ENCODE measurements around the gene COL4A1.

DNA sequence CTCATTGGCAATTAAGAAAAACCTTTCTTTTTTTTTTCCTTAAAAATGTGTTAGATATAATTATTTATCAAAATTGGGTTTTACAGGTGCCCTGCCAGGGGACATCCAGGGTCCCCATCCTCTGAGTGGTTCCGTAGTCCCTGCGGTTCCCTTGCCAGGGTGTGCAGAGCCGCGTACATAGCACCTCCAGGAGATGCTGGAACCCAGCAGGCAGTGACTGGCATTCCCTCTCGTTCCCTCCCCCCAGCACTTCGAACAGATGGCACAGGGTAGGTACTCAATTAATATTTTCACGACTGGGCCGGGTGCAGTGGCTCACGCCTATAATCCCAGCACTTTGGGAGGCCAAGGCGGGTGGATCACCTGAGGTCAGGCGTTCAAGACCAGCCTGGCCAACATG is 82.0 kb downstream of the COL4A1 start:
- TF ChIP-seq, protein P1, sequence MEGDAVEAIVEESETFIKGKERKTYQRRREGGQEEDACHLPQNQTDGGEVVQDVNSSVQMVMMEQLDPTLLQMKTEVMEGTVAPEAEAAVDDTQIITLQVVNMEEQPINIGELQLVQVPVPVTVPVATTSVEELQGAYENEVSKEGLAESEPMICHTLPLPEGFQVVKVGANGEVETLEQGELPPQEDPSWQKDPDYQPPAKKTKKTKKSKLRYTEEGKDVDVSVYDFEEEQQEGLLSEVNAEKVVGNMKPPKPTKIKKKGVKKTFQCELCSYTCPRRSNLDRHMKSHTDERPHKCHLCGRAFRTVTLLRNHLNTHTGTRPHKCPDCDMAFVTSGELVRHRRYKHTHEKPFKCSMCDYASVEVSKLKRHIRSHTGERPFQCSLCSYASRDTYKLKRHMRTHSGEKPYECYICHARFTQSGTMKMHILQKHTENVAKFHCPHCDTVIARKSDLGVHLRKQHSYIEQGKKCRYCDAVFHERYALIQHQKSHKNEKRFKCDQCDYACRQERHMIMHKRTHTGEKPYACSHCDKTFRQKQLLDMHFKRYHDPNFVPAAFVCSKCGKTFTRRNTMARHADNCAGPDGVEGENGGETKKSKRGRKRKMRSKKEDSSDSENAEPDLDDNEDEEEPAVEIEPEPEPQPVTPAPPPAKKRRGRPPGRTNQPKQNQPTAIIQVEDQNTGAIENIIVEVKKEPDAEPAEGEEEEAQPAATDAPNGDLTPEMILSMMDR (IDR thresholded peaks at IDR 0.05; ENCODE audit: insufficient read depth, low read depth, low read length): no peak
- no peak for TF ChIP-seq EZH2 (IDR thresholded peaks at IDR 0.05; ENCODE audit: insufficient read depth, low read length)
